ENCODE data around the gene STT3A.

STT3A gene

GRCh38 chr11:125662689-125663088 lies 70.0 kb downstream of the STT3A start:
- peaks cover 31 to 48% (median 40%) of the 10 kb centered on the region in 11 experiments for H3K9me3 ChIP-seq (replicated peaks in 1 of 11)
- no peak overlapping the region for H3K27ac ChIP-seq
- no peak overlapping the region for H3K9ac ChIP-seq
- no peak for TF ChIP-seq Cebpa-rat (IDR thresholded peaks at IDR 0.05)
- no peaks in the 10 kb centered on the region for H3K4me1 ChIP-seq
- H3K4me3 ChIP-seq: no peak overlapping the region
- H4K20me1 ChIP-seq: no peaks in the 10 kb centered on the region
- no peak overlapping the region for H3K4me2 ChIP-seq
- H3K36me3 ChIP-seq: peaks cover 35 to 100% (median 92%) of the 10 kb centered on the region in 11 experiments
- no peaks in the 10 kb centered on the region for H3K27me3 ChIP-seq

- H3K9me3 ChIP-seq (replicated peaks in 1 of 11): peaks cover 31 to 48% (median 40%) of the 10 kb centered on the region in 11 experiments
- no peak for TF ChIP-seq Cebpa-rat (IDR thresholded peaks at IDR 0.05)
- no peaks in the 10 kb centered on the region for H3K4me1 ChIP-seq
- no peaks in the 10 kb centered on the region for H3K27me3 ChIP-seq
- no peak overlapping the region for H3K9ac ChIP-seq
- H4K20me1 ChIP-seq: no peaks in the 10 kb centered on the region
- peaks cover 31 to 100% (median 91%) of the 10 kb centered on the region in 11 experiments for H3K36me3 ChIP-seq
- H3K4me2 ChIP-seq: no peak overlapping the region
- peak overlapping the region in 1 of 10 experiments; percentile 5; a peak in 1 of 20 replicates for H3K4me3 ChIP-seq
- no peak overlapping the region for H3K27ac ChIP-seq
These were observed 71.3 kb downstream of the STT3A start for GRCh38 chr11:125663910-125664309.

GRCh38 chr11:125667151-125667550 lies 74.5 kb downstream of the STT3A start:
- Histone ChIP-seq H3K9me3 (replicated peaks in 1 of 11) (peaks cover 31 to 48% (median 40%) of the 10 kb centered on the region in 11 experiments), H3K4me3 (no peak overlapping the region), H3K9ac (no peak overlapping the region), H3K4me1 (no peaks in the 10 kb centered on the region), H4K20me1 (no peaks in the 10 kb centered on the region), H3K27ac (no peak overlapping the region), H3K36me3 (peaks cover 33 to 100% (median 92%) of the 10 kb centered on the region in 11 experiments), H3K4me2 (no peak overlapping the region), H3K27me3 (no peaks in the 10 kb centered on the region)
- no peak for TF ChIP-seq Cebpa-rat (IDR thresholded peaks at IDR 0.05)

GRCh38 chr11:125670172-125670571 lies 77.5 kb downstream of the STT3A start:
- no peaks in the 10 kb centered on the region for H3K27me3 ChIP-seq
- no peak overlapping the region for H3K4me3 ChIP-seq
- no peaks in the 10 kb centered on the region for H3K4me1 ChIP-seq
- H4K20me1 ChIP-seq: no peaks in the 10 kb centered on the region
- no peak overlapping the region for H3K9ac ChIP-seq
- peaks cover 15 to 23% (median 21%) of the 10 kb centered on the region in 11 experiments for H3K9me3 ChIP-seq (replicated peaks in 1 of 11)
- no peak overlapping the region for H3K4me2 ChIP-seq
- H3K36me3 ChIP-seq: peaks cover 23 to 100% (median 84%) of the 10 kb centered on the region in 11 experiments; a peak in 21 of 22 replicates
- H3K27ac ChIP-seq: no peak overlapping the region
- TF ChIP-seq Cebpa-rat (IDR thresholded peaks at IDR 0.05): no peak

GRCh38 chr11:125671561-125671960 lies 78.9 kb downstream of the STT3A start:
- H3K27ac ChIP-seq: no peak overlapping the region
- H3K4me1 ChIP-seq: no peaks in the 10 kb centered on the region
- no peak overlapping the region for H3K4me3 ChIP-seq
- no peak overlapping the region for H3K9ac ChIP-seq
- no peaks in the 10 kb centered on the region for H3K27me3 ChIP-seq
- H3K9me3 ChIP-seq (replicated peaks in 1 of 11): peaks cover 8 to 11% (median 9%) of the 10 kb centered on the region in 11 experiments; a peak in 21 of 22 replicates
- no peaks in the 10 kb centered on the region for H4K20me1 ChIP-seq
- TF ChIP-seq Cebpa-rat (IDR thresholded peaks at IDR 0.05): no peak
- no peak overlapping the region for H3K4me2 ChIP-seq
- peaks cover 24 to 100% (median 88%) of the 10 kb centered on the region in 11 experiments for H3K36me3 ChIP-seq

Measured in BLaER1 treated with 17β-estradiol and CSF1 and Interleukin-3, amounts not matched to agents 10 nM and 100 nM (cell line).